SK-MEL-5 (cell line): ENCODE results near the gene GHSR. TPM values are rescaled to one million over a fixed set of nuclear protein-coding genes. Genes with fewer than 3 reads are reported as not detected.

Experiments
- total RNA-seq: library from RNA; depleted of rRNA; stranded (reverse); fragments of >200 nt; shearing (Covaris generic); gene quantifications from 2 replicates; pipeline ENCODE4 v1.2.3, GENCODE V29; 2014; rRNA removed

The GHSR gene
- total RNA-seq, 1 experiment from 2014 or later: not detected

Other genes with a start within 250 kb of the GHSR start
- 0.16 TPM in 1 of 2 replicates, not detected in the other for gene TNFSF10, start 75.0 kb upstream of the GHSR start, total RNA-seq